ENCODE data around the gene NAGLU. TPM values are rescaled to one million over a fixed set of nuclear protein-coding genes. Genes with fewer than 3 reads are reported as not detected.

The NAGLU gene
- total RNA-seq, 4 donors from 2014 or later = 16.4 to 30.1 (median 24.1) TPM

GRCh38 chr17:42514867-42515266 lies 21.2 kb upstream of the NAGLU start:
- H3K4me1 ChIP-seq = peaks cover 31 to 39% of the 10 kb centered on the region in 2 donors

GRCh38 chr17:42517516-42517915 lies 18.5 kb upstream of the NAGLU start:
- in situ Hi-C loops (cut with MboI; ENCODE audit: low sequenced_read_pairs in 4 of 4) = no loop called here
- H3K36me3 ChIP-seq = peaks cover 0 to 45% of the 10 kb centered on the region in 2 donors

More at GRCh38 chr17:42514867-42515266, 21.2 kb upstream of the NAGLU start:
- intact Hi-C loops (cut with DNase I; ENCODE audit: low total_unique reads) (loop anchor here (5.0 kb wide), 2 partner anchors 108 to 193 kb away; no protein-coding TSS in a partner anchor), in situ Hi-C loops (cut with MboI; ENCODE audit: low sequenced_read_pairs in 4 of 4) (no loop called here)
- no peak overlapping the region for H3K4me3 ChIP-seq
- peak overlapping the region in 2 of 4 donors; percentile 32 to 84 for H3K27ac ChIP-seq
- no peaks in the 10 kb centered on the region for H3K27me3 ChIP-seq
- H3K36me3 ChIP-seq = peaks cover 0 to 50% of the 10 kb centered on the region in 2 donors
- ATAC-seq (no peak), DNase-seq (no peak)
- no peak for TF ChIP-seq POLR2A (IDR thresholded peaks at IDR 0.05)
- no peaks in the 10 kb centered on the region for H3K9me3 ChIP-seq

GRCh38 chr17:42518046-42518754 lies 17.8 kb upstream of the NAGLU start:
- no peaks in the 10 kb centered on the region for H3K27me3 ChIP-seq
- no peak overlapping the region for H3K4me3 ChIP-seq
- H3K4me1 ChIP-seq = peaks cover 63 to 65% of the 10 kb centered on the region in 2 donors
- TF ChIP-seq CTCF (IDR thresholded peaks at IDR 0.05 in 4 of 5, conservative IDR thresholded peaks at IDR 0.05 in 1 of 5) = no peak
- TF ChIP-seq POLR2A (IDR thresholded peaks at IDR 0.05) = no peak
- H3K27ac ChIP-seq = peak overlapping the region; percentile 77 to 89 (median 86)
- in situ Hi-C loops (cut with MboI; ENCODE audit: low sequenced_read_pairs in 4 of 4) = no loop called here
- intact Hi-C loops (cut with DNase I; ENCODE audit: low total_unique reads) = loop anchor here (2.0 to 5.0 kb wide), 3 partner anchors 59 to 196 kb away; partner anchors contain the start of gene ATP6V0A1
- H3K9me3 ChIP-seq = no peaks in the 10 kb centered on the region
- ATAC-seq (peak; percentile 74 to 75), DNase-seq (peak; percentile 73 to 90)
- H3K36me3 ChIP-seq = peaks cover 0 to 44% of the 10 kb centered on the region in 2 donors

More at GRCh38 chr17:42517516-42517915, 18.5 kb upstream of the NAGLU start:
- peaks cover 57 to 65% of the 10 kb centered on the region in 2 donors for H3K4me1 ChIP-seq
- peak overlapping the region; percentile 77 to 89 (median 86) for H3K27ac ChIP-seq
- TF ChIP-seq CTCF (IDR thresholded peaks at IDR 0.05 in 4 of 5, conservative IDR thresholded peaks at IDR 0.05 in 1 of 5) (peak; percentile 69 to 88 (median 85)), POLR2A (IDR thresholded peaks at IDR 0.05) (no peak)
- DNase-seq (peak; percentile 54 to 81), ATAC-seq (peak; percentile 14 to 24)
- no peak overlapping the region for H3K4me3 ChIP-seq
- H3K9me3 ChIP-seq = no peaks in the 10 kb centered on the region
- H3K27me3 ChIP-seq = no peaks in the 10 kb centered on the region
- intact Hi-C loops (cut with DNase I; ENCODE audit: low total_unique reads) = loop anchor here (5.0 kb wide), 2 partner anchors 110 to 195 kb away; no protein-coding TSS in a partner anchor

- H3K36me3 ChIP-seq = peaks cover 0 to 36% of the 10 kb centered on the region in 2 donors
- intact Hi-C loops (cut with DNase I; ENCODE audit: low total_unique reads) (loop anchor here (2.0 to 5.0 kb wide), 3 partner anchors 60 to 197 kb away; partner anchors contain the start of gene ATP6V0A1), in situ Hi-C loops (cut with MboI; ENCODE audit: low sequenced_read_pairs in 4 of 4) (no loop called here)
- ATAC-seq = peak; percentile 7 to 26
- TF ChIP-seq CTCF (IDR thresholded peaks at IDR 0.05 in 4 of 5, conservative IDR thresholded peaks at IDR 0.05 in 1 of 5) (no peak), POLR2A (IDR thresholded peaks at IDR 0.05) (no peak)
- H3K4me1 ChIP-seq = peaks cover 63 to 65% of the 10 kb centered on the region in 2 donors
- no peak overlapping the region for H3K4me3 ChIP-seq
- DNase-seq = peak in 1 of 2 donors; percentile 61
- peak overlapping the region; percentile 77 to 89 (median 86) for H3K27ac ChIP-seq
- H3K9me3 ChIP-seq = no peaks in the 10 kb centered on the region
- H3K27me3 ChIP-seq = no peaks in the 10 kb centered on the region
Measured at GRCh38 chr17:42518755-42519545, 17.1 kb upstream of the NAGLU start.
